IMR-90 (cell line): ENCODE data around the gene CDR2L.
"Not testable (repeated sequence)": the region's sequence is repeated elsewhere in the genome, so short reads cannot be mapped to it uniquely, and the experiment has no call there.

Experiments
- CTCF ChIP-seq: conservative IDR thresholded peaks from 2 replicates; pipeline ENCODE4 v1.5.1; 2012; ENCODE audit warnings: mild to moderate bottlenecking, low read depth, low read length, improper control_type of control experiment
- POLR2A ChIP-seq: IDR thresholded peaks from 2 replicates; pipeline ENCODE4 v1.6.1; 2012; ENCODE audit warnings: mild to moderate bottlenecking, low read depth, low read length

- TF ChIP-seq POLR2A, CTCF: not testable (repeated sequence)
Observed at GRCh38 chr17:75025398-75025734, 37.9 kb downstream of the CDR2L start.
